SHP77 (cell line): ENCODE data around the gene UGDH.
"Not testable (repeated sequence)": the region's sequence is repeated elsewhere in the genome, so short reads cannot be mapped to it uniquely, and the experiment has no call there.

Source experiments
- DNase-seq, 2 experiments: peaks; one replicate each; lab custom pipeline; 2025; lab: John Stamatoyannopoulos, UW

Gene UGDH

GRCh38 chr4:39527296-39528060 lies at the start of gene UGDH:
Gene UGDH, minus strand, starts transcription at chr4:39527439. Its CDS starts 5,927 bp downstream, at chr4:39521512.
- DNase-seq, result peak; percentile 85 to 86

GRCh38 chr4:39574946-39575345 lies 47.7 kb upstream of the UGDH start:
- no peak for DNase-seq

- DNase-seq, result no peak
Measured at GRCh38 chr4:39571504-39571903, 44.3 kb upstream of the UGDH start.

- DNase-seq, result no peak
Measured at GRCh38 chr4:39571054-39571453, 43.8 kb upstream of the UGDH start.

GRCh38 chr4:39569209-39569608 lies 42.0 kb upstream of the UGDH start:
- no peak for DNase-seq

- no peak for DNase-seq
Measured at GRCh38 chr4:39568805-39569204, 41.6 kb upstream of the UGDH start.

GRCh38 chr4:39565878-39566600 lies 38.8 kb upstream of the UGDH start:
- no peak for DNase-seq

- DNase-seq, result no peak
Measured at GRCh38 chr4:39563346-39563847, 36.2 kb upstream of the UGDH start.

GRCh38 chr4:39562792-39563191 lies 35.6 kb upstream of the UGDH start:
- no peak for DNase-seq

GRCh38 chr4:39559626-39560025 lies 32.4 kb upstream of the UGDH start:
- DNase-seq, result no peak

GRCh38 chr4:39555472-39555871 lies 28.2 kb upstream of the UGDH start:
- DNase-seq, result no peak

- no peak for DNase-seq
Measured at GRCh38 chr4:39548425-39549067, 21.3 kb upstream of the UGDH start.

- DNase-seq, result no peak
Measured at GRCh38 chr4:39544580-39545315, 17.5 kb upstream of the UGDH start.

GRCh38 chr4:39544080-39544479 lies 16.8 kb upstream of the UGDH start:
- DNase-seq, result not testable (repeated sequence)

- no peak for DNase-seq
Measured at GRCh38 chr4:39543034-39543433, 15.8 kb upstream of the UGDH start.

- DNase-seq, result no peak
Measured at GRCh38 chr4:39542611-39543012, 15.4 kb upstream of the UGDH start.

- no peak for DNase-seq
Measured at GRCh38 chr4:39541987-39542610, 14.9 kb upstream of the UGDH start.

- DNase-seq, result no peak
Measured at GRCh38 chr4:39539089-39539611, 11.9 kb upstream of the UGDH start.

GRCh38 chr4:39533541-39533940 lies 6.3 kb upstream of the UGDH start:
- no peak for DNase-seq

GRCh38 chr4:39532237-39532636 lies 5.0 kb upstream of the UGDH start:
- not testable (repeated sequence) for DNase-seq

GRCh38 chr4:39530682-39531081 lies 3.4 kb upstream of the UGDH start:
- no peak for DNase-seq
